ENCODE data around the gene ILDR1.
"Not testable (repeated sequence)": the region's sequence is repeated elsewhere in the genome, so short reads cannot be mapped to it uniquely, and the experiment has no call there.

Gene ILDR1

DNA sequence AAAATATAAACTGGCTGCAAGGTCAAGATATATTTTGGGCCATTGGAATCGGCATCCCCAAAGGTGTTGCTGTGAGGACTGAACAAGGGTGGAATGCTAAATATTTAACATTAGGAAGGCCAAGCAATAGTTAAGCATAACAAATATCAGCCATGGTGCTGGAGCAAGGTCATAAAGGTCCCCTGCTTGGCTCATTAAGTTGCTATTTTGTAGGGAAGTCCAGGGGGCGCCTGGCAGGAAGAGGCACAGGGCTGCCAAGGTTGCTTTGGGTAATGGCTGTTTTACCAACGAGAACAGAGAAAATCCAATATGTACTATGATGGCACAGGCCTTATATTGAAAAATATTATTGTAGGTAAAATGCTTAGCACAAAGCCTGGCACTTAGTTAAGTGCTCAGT is 65.7 kb downstream of the ILDR1 start:
- no peak for DNase-seq (ENCODE audit: low read depth)
- in situ Hi-C loops (cut with HindIII; ENCODE audit: low sequenced_read_pairs) = no loop called here

DNA sequence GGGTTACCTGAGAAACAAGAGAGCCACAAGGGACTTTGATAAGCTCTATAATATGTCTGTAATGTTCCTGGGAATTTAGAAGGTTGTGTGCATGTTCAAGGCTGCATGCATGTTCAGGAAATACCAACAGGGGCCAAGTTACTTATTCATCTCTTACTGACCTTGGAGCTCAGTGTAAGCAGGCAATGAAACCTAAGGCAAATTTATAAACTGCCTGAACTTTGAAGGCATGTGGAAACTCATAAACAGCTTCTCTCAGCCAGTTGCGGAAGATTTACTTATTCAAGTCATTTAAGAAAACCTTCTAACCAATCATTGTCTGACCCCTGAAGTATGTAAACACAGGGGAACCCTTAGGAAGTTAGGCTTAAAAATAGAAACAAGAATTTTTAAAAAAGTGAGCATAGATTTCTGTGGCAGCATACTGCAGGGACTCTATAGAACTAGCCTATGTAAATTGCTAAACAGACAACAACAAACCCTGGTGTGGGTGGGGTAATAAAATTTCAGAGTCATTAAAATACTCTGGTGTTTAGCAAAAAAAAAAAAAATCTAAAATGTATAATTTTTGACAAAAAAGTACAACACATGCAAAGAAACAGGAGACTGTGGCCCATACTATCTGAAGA is 70.6 kb downstream of the ILDR1 start:
- no peak for DNase-seq (ENCODE audit: low read depth)
- no peak overlapping the region for H3K4me3 ChIP-seq (ENCODE audit: low read depth, low read length)
- in situ Hi-C loops (cut with HindIII; ENCODE audit: low sequenced_read_pairs) = no loop called here
- TF ChIP-seq, protein P1, sequence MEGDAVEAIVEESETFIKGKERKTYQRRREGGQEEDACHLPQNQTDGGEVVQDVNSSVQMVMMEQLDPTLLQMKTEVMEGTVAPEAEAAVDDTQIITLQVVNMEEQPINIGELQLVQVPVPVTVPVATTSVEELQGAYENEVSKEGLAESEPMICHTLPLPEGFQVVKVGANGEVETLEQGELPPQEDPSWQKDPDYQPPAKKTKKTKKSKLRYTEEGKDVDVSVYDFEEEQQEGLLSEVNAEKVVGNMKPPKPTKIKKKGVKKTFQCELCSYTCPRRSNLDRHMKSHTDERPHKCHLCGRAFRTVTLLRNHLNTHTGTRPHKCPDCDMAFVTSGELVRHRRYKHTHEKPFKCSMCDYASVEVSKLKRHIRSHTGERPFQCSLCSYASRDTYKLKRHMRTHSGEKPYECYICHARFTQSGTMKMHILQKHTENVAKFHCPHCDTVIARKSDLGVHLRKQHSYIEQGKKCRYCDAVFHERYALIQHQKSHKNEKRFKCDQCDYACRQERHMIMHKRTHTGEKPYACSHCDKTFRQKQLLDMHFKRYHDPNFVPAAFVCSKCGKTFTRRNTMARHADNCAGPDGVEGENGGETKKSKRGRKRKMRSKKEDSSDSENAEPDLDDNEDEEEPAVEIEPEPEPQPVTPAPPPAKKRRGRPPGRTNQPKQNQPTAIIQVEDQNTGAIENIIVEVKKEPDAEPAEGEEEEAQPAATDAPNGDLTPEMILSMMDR (IDR thresholded peaks at IDR 0.05; ENCODE audit: low read depth, low read length, missing control alignments) = no peak

More for the DNA sequence above, 65.7 kb downstream of the ILDR1 start:
- TF ChIP-seq, protein P1 (IDR thresholded peaks at IDR 0.05; ENCODE audit: low read depth, low read length, missing control alignments) = no peak
- no peak overlapping the region for H3K4me3 ChIP-seq (ENCODE audit: low read depth, low read length)

DNA sequence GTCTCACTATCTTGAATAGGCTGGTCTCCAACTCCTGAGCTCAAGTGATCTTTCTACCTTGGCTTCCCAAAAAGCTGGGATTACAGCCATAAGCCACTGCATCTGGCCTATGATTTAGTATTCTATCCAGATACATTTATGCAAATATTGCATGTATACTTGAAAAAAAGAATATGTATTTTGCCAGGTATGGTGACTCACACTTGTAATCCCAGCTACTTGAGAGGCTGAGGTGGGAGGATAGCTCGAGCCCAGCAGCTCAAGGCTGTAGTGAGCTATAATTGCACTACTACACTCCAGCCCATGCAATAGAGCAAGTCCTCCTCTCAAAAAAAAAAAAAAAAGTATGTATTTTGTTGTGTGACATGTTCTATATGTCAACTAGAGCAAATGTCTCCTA is 73.4 kb downstream of the ILDR1 start:
- TF ChIP-seq, protein P1 (IDR thresholded peaks at IDR 0.05; ENCODE audit: low read depth, low read length, missing control alignments) = no peak
- in situ Hi-C loops (cut with HindIII; ENCODE audit: low sequenced_read_pairs) = no loop called here
- H3K4me3 ChIP-seq (ENCODE audit: low read depth, low read length) = no peak overlapping the region
- DNase-seq (ENCODE audit: low read depth) = no peak

DNA sequence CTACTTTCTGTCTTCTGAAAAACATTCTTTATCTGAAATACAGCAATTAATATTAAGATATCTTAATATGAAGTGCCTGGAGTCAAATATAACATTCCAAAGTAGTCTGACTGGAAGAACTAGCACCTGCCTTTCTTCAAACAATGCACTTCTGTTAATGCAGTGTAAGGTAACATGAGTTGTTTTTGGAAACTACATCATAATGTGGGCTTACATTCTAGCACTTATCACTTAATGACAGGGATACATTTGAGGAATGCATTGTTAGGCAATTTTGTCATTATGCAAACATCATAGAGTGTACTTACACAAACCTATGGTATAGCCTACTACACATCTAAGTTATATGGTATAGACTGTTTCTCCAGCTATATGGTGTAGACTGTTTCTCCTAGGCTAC is 78.6 kb downstream of the ILDR1 start:
- in situ Hi-C loops (cut with HindIII; ENCODE audit: low sequenced_read_pairs) = no loop called here

DNA sequence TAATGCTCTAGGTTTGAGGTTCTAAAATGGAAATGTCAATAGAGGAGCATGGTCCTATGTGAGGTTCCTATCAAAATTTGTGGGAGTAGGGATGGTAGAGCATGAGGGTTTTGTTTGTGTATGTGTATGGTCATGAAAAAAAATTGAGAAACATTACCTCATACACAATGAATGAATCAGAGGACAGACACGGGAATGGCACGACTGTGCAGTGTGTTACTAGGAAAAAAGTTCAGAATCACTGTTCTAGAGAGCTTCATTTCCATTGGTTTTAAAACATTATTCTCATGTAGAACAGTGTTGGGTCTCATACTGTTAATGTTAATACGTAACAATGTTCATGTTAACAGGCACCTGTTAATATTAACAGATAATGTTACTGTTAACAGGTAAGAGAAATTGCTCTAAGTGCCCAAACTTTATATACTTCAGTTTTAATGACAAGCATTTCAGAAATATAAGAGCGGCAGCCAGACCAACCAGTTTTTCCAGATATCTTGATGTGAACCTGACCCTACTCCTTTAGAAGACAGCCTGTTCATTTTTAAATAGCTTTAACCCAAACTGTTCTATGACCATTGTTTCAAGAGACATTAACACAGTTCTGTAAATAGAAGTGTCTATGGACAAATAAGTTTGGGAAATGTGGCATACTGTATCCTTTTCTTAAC is 79.8 kb downstream of the ILDR1 start:
- in situ Hi-C loops (cut with HindIII; ENCODE audit: low sequenced_read_pairs) = no loop called here
- no peak for DNase-seq (ENCODE audit: low read depth)
- TF ChIP-seq, protein P1 (IDR thresholded peaks at IDR 0.05; ENCODE audit: low read depth, low read length, missing control alignments) = no peak

More for the DNA sequence above, 78.6 kb downstream of the ILDR1 start:
- TF ChIP-seq, protein P1 (IDR thresholded peaks at IDR 0.05; ENCODE audit: low read depth, low read length, missing control alignments) = no peak
- no peak overlapping the region for H3K4me3 ChIP-seq (ENCODE audit: low read depth, low read length)
- DNase-seq (ENCODE audit: low read depth) = no peak

DNA sequence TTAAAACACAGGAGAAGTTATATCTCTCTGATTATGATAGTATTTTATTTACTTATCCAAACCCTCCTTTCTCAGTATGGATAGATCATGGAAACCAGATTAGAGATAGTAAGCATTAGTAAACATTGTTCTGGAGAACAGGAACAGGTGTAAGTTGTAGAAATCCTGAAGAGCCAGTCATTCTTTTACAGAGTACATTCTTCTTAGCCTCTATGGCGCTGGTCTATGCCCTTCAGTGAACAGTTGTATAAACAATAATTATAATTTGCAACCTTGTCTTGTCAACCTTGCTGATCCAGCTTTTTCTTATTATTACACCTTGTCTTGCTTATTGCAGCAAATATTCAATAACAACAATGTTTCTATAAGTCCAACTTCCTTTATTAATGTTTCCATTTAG is 80.5 kb downstream of the ILDR1 start:
- no peak for DNase-seq (ENCODE audit: low read depth)
- in situ Hi-C loops (cut with HindIII; ENCODE audit: low sequenced_read_pairs) = no loop called here
- no peak overlapping the region for H3K4me3 ChIP-seq (ENCODE audit: low read depth, low read length)
- TF ChIP-seq, protein P1 (IDR thresholded peaks at IDR 0.05; ENCODE audit: low read depth, low read length, missing control alignments) = no peak

More for the DNA sequence above, 79.8 kb downstream of the ILDR1 start:
- H3K4me3 ChIP-seq (ENCODE audit: low read depth, low read length) = no peak overlapping the region

DNA sequence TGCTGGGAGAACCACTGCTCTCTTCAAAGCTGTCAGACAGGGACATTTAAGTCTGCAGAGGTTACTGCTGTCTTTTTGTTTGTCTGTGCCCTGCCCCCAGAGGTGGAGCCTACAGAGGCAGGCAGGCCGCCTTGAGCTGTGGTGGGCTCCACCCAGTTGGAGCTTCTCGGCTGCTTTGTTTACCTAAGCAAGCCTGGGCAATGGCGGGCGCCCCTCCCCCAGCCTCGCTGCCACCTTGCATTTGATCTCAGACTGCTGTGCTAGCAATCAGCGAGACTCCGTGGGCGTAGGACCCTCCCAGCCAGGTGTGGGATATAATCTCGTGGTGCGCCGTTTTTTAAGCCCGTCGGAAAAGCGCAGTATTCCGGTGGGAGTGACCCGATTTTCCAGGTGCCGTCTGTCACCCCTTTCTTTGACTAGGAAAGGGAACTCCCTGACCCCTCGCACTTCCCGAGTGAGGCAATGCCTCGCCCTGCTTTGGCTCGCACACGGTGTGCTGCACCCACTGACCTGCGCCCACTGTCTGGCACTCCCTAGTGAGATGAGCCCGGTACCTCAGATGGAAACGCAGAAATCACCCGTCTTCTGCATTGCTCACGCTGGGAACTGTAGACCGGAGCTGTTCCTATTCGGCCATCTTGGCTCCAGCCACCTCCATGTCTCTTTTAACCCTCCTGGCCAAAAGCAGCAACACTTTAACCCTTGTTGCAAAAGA is 83.7 kb downstream of the ILDR1 start:
- in situ Hi-C loops (cut with HindIII; ENCODE audit: low sequenced_read_pairs); DNase-seq (ENCODE audit: low read depth); H3K4me3 ChIP-seq (ENCODE audit: low read depth, low read length): not testable (repeated sequence)
